Epithelial cell of prostate (primary cell): ENCODE results near the gene GNB3.

ENCODE experiments used
- DNase-seq: peaks from one replicate; pipeline ENCODE4 v3.0.0-alpha.2; 2011; ENCODE audit warnings: low read depth, low spot score
- H3K27ac ChIP-seq: fragments of 450-650 bp; 2 replicates; pipeline ENCODE4 v1.5.1; 2017; ENCODE audit warnings: mild to moderate bottlenecking

The GNB3 gene

GRCh38 chr12:6840761-6841515 is at the start of gene GNB3:
TSS of gene GNB3 (plus strand) at chr12:6840925. CDS start at chr12:6841288, 363 bp downstream.
- no peak within 1 kb of the TSS for H3K27ac ChIP-seq
- no peak for DNase-seq

GRCh38 chr12:6791931-6792520 is 48.7 kb upstream of the GNB3 start:
- no peak overlapping the region for H3K27ac ChIP-seq
- DNase-seq = no peak

GRCh38 chr12:6792522-6793201 is 48.1 kb upstream of the GNB3 start:
- no peak for DNase-seq
- no peak overlapping the region for H3K27ac ChIP-seq

- no peak for DNase-seq
- no peak overlapping the region for H3K27ac ChIP-seq
These were observed 45.6 kb upstream of the GNB3 start for GRCh38 chr12:6795088-6795487.

- H3K27ac ChIP-seq = no peak overlapping the region
- no peak for DNase-seq
These were observed 44.1 kb upstream of the GNB3 start for GRCh38 chr12:6796576-6796975.

- DNase-seq = no peak
- H3K27ac ChIP-seq = no peak overlapping the region
These were observed 41.6 kb upstream of the GNB3 start for GRCh38 chr12:6799147-6799546.

- no peak for DNase-seq
- no peak overlapping the region for H3K27ac ChIP-seq
These were observed 33.6 kb upstream of the GNB3 start for GRCh38 chr12:6807170-6807569.

- DNase-seq = no peak
These were observed 31.7 kb upstream of the GNB3 start for GRCh38 chr12:6809056-6809455.

GRCh38 chr12:6810758-6811157 is 30.0 kb upstream of the GNB3 start:
- no peak overlapping the region for H3K27ac ChIP-seq

More at GRCh38 chr12:6809056-6809455, 31.7 kb upstream of the GNB3 start:
- H3K27ac ChIP-seq = no peak overlapping the region

GRCh38 chr12:6813363-6813762 is 27.4 kb upstream of the GNB3 start:
- H3K27ac ChIP-seq = no peak overlapping the region
- no peak for DNase-seq

More at GRCh38 chr12:6810758-6811157, 30.0 kb upstream of the GNB3 start:
- no peak for DNase-seq

- no peak overlapping the region for H3K27ac ChIP-seq
- no peak for DNase-seq
These were observed 24.1 kb upstream of the GNB3 start for GRCh38 chr12:6816598-6816997.

- H3K27ac ChIP-seq = no peak overlapping the region
- no peak for DNase-seq
These were observed 23.6 kb upstream of the GNB3 start for GRCh38 chr12:6817098-6817497.

GRCh38 chr12:6817662-6818157 is 23.0 kb upstream of the GNB3 start:
- no peak overlapping the region for H3K27ac ChIP-seq
- no peak for DNase-seq

- no peak for DNase-seq
- no peak overlapping the region for H3K27ac ChIP-seq
These were observed 22.5 kb upstream of the GNB3 start for GRCh38 chr12:6818222-6818621.

GRCh38 chr12:6818645-6819044 is 22.1 kb upstream of the GNB3 start:
- no peak for DNase-seq
- no peak overlapping the region for H3K27ac ChIP-seq

- no peak overlapping the region for H3K27ac ChIP-seq
- no peak for DNase-seq
These were observed 21.4 kb upstream of the GNB3 start for GRCh38 chr12:6819106-6820030.

GRCh38 chr12:6820166-6820565 is 20.6 kb upstream of the GNB3 start:
- H3K27ac ChIP-seq = no peak overlapping the region

GRCh38 chr12:6821591-6822425 is 18.9 kb upstream of the GNB3 start, which contains the start of gene GPR162:
TSS of gene GPR162 (plus strand) at chr12:6821821. CDS start at chr12:6823899, 2,078 bp downstream.
- no peak within 1 kb of the TSS for H3K27ac ChIP-seq
- no peak for DNase-seq

More at GRCh38 chr12:6820166-6820565, 20.6 kb upstream of the GNB3 start:
- DNase-seq = no peak
